NCI-H1930 (cell line): Measurements from ENCODE around the gene ATP8A1.
"Not testable (repeated sequence)": the region's sequence is repeated elsewhere in the genome, so short reads cannot be mapped to it uniquely, and the experiment has no call there.

Source experiments
- DNase-seq, 2 experiments: peaks; one replicate each; lab custom pipeline; 2025; lab: John Stamatoyannopoulos, UW

Gene ATP8A1

DNA sequence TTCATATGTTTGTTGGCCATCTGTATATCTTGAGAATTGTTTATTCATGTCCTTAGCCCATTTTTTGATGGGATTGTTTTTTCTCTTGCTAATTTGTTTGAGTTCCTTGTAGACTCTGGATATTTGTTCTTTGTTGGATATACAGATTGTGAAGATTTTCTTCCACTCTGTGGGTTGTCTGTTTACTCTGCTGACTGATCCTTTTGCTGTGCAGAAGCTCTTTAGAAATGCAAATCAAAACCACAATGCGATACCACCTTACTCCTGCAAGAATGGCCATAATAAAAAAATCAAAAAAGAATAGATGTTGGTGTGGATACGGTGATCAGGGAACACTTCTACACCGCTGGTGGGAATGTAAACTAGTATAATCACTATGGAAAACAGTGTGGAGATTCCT, 189.1 kb downstream of the ATP8A1 start:
- DNase-seq: not testable (repeated sequence)

DNA sequence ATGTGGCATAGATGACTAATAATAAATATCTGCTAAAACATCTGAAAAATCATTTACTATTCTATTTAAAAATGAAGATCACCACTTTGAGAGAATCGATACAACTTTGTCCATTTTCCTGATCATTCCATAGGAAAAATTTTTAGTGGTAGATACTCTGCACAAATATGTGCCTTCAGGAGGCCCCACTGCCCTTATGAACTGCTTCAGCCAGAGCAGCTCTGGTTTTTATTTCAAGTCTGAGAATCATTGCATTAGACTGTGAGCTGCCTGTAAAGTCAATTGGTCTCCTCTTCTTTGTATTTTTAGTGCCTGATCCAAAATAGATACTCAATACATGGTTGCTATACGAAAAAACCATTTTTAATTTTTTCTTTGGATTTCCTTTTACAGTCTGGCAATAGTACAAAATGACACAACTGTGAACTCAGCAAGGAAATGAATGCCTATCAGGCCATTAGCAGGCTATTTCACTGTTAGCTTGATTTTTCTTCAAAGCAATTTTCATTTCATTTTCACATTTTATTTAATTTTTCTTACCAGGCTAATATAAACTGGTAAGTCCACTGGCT, 190.5 kb downstream of the ATP8A1 start:
- DNase-seq: no peak

DNA sequence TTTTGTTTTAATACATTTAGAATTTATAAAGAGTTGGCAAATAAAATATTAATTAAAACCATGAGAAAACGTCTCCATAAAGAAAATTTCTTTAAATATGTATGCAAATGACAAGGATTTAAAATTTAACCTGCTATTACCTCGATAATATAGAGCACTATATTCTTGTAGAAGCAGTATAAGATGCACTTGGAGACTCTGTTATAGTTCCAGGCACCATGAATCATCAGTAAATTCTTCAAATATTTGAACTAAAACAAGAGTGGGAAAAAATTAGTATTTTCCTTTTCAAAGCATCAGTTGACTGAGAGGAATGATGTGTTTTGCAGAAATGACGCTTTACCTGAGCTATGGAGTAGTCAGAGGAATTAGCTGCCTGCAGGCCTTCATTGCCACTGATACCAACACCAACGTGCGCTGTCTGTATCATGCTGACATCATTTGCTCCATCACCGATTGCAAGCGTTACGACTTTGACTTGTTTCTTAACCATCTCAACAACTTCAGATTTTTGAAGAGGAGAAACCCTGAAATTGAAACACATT, 192.3 kb downstream of the ATP8A1 start:
- DNase-seq: no peak

DNA sequence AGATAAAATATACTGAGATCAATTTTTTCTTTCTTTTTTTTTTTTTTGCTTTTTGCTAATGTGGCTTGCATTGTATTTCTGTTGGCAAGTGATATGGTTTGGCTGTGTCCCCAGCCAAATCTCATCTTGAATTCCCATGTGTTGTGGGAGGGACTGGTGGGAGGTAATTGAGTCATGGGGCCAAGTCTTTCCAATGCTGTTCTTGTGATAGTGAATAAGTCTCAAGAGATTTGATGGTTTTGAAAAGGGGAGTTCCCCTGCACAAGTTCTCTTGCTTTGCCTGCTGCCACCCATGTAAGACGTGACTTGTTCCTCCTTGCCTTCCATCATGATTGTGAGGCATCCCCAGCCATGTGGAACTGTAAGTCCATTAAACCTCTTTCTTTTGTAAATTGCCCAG, 195.7 kb downstream of the ATP8A1 start:
- not testable (repeated sequence) for DNase-seq

- no peak for DNase-seq
These were observed 196.9 kb downstream of the ATP8A1 start for GRCh38 chr4:42460043-42460442.

- DNase-seq: no peak
These were observed 198.2 kb downstream of the ATP8A1 start for GRCh38 chr4:42458657-42459056.

DNA sequence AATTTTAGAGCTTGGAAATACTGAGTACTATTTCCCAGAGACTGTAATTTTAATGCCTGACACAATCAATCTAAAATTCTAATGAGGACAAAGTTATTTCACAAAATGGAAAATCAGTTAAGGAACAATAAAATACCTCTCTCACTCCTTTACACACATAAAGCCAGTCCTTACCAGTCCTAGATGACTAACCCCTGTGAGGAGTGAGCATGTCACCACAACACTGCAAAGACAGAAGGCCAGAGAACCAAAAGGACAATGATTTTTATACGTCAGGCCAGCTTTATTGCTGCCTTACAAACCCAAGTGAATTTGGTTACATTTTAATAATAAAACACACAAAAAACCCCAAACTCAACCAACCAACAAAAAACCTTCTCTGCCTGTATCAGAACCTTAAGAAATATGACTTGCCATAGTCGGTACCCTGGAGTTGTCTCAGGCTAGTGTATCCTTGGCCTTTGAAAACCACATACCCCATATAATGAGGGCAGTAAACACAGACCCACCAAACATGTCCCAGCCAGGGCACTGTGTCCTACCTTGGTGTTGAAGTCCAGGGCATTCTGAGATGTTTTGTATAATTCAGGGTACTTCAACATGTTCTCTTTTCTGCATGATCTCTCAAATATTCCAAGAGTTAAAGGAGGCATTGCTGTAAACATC, 202.0 kb downstream of the ATP8A1 start:
- DNase-seq: no peak

DNA sequence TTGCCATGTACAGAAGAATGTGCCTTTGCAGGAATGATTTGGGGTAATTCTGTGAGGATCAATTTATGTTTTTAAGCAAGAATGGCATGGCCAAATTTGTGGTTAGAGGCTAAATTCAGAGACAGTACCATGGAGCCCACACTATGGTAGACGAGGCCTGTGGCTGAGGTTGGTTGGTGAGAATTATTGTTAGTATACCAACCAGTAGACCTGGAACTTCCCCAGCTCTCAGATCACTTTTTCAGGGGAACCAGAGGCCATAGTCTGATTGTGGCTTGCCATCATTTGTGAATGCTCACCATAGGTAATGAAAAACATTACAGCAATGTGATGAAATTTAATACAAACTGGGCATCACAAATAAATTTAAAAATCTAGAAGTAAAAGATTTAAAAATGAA, 203.3 kb downstream of the ATP8A1 start:
- no peak for DNase-seq

GRCh38 chr4:42452823-42453222, 204.1 kb downstream of the ATP8A1 start:
- no peak for DNase-seq

- DNase-seq: no peak
These were observed 210.1 kb downstream of the ATP8A1 start for GRCh38 chr4:42446823-42447222.

DNA sequence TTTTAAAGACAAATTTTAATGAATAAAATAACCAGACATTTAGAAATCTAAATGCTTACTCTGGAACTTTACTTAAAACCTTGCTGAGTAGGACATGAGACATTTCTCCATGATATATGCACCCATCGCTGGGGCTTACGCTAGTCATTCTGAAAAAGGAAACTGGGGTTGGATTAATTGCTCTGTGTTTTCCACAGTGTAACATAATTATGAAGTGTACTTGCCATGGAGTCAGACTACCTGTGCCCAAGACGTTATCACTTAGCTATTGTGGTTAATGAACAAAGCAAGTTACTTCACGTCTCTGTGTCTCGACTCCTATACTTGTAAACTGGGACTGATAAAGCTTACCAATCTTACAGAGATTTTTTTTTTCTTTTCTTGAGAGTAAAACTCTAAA, 211.9 kb downstream of the ATP8A1 start:
- no peak for DNase-seq

DNA sequence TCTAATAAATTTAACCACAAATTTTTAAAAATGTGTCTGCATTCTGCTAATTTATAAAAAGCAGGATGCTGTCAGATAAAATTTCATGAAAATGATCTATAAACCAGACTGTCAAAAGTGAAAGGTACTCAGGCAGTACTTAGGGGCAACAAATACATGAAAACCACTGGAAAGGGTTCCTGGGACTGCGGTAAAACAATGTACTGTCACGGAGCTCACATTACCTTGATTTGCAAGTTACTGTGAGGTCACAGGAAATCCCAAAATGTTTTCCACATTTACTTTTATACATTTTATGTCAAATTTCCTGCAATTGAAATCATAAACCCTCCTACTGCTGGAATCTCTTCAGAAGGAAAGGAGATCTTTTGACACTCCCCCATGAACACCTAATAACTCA, 214.3 kb downstream of the ATP8A1 start:
- DNase-seq: no peak

- no peak for DNase-seq
These were observed 216.8 kb downstream of the ATP8A1 start for GRCh38 chr4:42440083-42440482.

DNA sequence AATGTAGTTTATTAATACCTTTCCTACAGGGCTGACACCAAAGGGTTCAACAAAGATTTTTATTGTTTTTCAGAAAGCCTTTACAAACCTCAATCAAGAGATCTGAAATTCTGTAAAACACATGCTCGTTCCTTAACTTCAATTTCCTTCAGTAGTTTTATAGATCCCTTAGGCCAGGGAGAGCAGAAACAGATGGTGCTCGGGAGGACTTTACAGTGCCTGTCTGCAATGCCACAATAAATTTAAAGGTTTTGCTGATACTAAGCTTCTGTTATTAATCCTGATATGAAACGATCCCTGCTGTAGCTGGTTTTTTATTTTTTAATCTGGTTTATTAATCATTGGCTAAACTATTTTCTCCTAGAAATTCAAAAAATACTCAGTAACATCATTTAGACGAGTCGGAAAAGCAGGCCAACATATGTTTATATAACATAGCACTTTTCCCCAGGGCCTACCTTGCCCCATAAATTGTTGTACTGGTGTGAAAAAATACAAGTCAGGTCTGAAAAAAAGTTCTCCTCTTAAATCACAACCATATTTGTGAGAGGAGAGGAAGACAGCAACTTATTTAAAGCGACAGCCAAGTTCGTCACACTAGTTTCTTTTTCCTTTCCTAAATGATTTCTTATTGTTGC, 219.9 kb downstream of the ATP8A1 start:
- no peak for DNase-seq

GRCh38 chr4:42428036-42428435, 228.9 kb downstream of the ATP8A1 start:
- DNase-seq: no peak

GRCh38 chr4:42425146-42426065, 231.5 kb downstream of the ATP8A1 start:
- no peak for DNase-seq

- DNase-seq: no peak
These were observed 236.8 kb downstream of the ATP8A1 start for GRCh38 chr4:42420140-42420539.

DNA sequence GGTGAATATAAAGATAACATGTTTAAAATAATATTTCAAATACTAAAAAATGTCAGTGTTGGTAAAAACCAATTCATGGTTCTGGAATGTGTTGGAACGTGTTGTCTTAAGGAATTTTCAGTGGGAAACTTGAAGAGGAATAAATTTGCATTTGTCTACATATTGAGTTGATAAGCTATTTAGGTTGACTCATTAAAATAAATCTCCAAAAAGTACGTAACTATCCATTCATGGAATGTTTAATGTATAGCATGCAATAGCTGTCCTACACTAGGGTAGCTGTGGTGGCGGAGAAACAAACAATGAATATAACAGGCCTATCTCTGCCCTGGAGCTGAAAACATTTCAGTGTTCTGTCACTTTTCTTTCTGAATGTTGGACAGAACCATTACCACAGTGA, 239.4 kb downstream of the ATP8A1 start:
- DNase-seq: no peak

DNA sequence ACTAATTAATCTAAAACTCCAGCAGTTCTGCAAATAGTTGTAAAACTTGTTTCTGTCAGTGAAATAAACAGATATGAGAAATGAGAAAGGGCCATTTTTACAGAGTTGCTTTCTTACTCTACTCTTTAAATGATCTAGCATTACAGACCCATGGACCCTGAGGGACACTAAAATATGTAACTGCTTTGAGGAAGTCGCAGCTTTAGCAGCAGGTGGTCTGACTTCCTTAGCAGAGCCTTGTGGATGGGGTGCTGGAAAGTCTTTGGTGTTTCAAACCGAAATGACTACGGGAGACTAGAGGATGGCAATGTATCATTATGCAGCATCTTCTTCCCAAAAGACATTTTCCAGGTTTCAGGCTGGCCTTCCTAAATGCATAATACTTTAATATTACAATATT, 240.9 kb downstream of the ATP8A1 start:
- no peak for DNase-seq

DNA sequence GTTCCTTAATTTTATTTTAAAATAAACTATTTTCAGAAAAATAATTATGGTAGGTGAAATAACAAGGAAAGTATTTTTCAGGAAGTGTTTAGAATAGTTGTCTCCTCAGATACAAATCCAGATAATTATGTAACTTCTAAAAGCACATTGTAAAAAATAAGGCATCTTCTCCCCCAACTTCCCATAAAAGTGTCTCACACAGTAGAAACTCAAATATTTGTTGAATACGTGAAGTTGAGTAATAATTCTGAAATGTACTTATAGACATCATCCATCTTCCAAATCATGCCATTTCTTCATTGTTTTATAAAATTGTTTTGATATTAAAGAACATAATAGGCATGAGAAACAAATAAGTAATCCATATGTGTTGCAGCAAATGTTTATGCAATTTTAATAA, 241.6 kb downstream of the ATP8A1 start:
- no peak for DNase-seq

- no peak for DNase-seq
These were observed 244.7 kb downstream of the ATP8A1 start for GRCh38 chr4:42412251-42412650.

DNA sequence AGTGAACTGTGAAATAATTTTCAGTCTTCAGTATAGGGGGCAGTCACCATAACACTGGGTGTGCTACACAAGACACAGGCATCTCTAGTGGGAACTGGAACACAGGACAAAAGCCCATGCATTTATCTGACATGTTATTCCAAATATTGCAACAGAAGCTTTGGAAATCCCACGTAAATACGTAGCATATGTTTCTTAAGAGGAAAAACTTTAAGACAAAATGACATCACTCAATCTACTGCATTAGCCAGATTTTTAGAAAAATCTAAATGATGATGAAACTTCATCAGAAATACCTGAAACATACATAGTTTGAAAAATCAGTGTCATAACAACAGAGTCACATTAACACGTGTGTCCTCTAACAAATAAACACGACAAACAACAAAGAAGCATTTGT, 245.1 kb downstream of the ATP8A1 start:
- no peak for DNase-seq
